ENCODE measurements around the gene ZSCAN4.

DNA sequence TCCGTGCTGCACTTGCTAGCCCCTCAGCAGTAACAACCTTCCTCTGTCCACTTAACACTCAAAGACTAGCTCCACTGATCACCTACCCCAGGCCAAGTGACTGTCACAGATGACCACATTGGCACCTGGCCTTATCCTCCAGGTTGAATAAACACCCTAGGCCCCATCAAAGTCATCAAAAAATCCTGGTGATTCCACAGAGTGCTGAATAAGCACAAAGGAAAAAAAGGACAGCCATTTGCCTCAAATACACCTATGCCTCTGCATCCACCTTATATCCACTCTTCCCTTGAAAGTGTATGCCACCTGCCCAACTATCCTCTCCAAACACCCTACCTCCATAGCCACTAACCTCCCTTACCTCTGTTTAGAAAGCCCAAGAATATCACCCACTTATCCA is 37.6 kb downstream of the ZSCAN4 start:
- TF ChIP-seq, protein P1, sequence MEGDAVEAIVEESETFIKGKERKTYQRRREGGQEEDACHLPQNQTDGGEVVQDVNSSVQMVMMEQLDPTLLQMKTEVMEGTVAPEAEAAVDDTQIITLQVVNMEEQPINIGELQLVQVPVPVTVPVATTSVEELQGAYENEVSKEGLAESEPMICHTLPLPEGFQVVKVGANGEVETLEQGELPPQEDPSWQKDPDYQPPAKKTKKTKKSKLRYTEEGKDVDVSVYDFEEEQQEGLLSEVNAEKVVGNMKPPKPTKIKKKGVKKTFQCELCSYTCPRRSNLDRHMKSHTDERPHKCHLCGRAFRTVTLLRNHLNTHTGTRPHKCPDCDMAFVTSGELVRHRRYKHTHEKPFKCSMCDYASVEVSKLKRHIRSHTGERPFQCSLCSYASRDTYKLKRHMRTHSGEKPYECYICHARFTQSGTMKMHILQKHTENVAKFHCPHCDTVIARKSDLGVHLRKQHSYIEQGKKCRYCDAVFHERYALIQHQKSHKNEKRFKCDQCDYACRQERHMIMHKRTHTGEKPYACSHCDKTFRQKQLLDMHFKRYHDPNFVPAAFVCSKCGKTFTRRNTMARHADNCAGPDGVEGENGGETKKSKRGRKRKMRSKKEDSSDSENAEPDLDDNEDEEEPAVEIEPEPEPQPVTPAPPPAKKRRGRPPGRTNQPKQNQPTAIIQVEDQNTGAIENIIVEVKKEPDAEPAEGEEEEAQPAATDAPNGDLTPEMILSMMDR (IDR thresholded peaks at IDR 0.05 in 8 of 11, conservative IDR thresholded peaks at IDR 0.05 in 3 of 11) = no peak
- TF ChIP-seq POLR2AphosphoS5 (IDR thresholded peaks at IDR 0.05) = no peak
- TF ChIP-seq POLR2A (IDR thresholded peaks at IDR 0.05) = no peak

Data from spleen (tissue), 7 donors.